ENCODE results near the gene NYNRIN. TPM values are rescaled to one million over a fixed set of nuclear protein-coding genes. Genes with fewer than 3 reads are reported as not detected.
A peak's percentile ranks its signal among the peaks of the same experiment; 100 is the strongest.

NYNRIN gene
- total RNA-seq, 1 experiment from 2014 or later: 16.6 TPM

DNA sequence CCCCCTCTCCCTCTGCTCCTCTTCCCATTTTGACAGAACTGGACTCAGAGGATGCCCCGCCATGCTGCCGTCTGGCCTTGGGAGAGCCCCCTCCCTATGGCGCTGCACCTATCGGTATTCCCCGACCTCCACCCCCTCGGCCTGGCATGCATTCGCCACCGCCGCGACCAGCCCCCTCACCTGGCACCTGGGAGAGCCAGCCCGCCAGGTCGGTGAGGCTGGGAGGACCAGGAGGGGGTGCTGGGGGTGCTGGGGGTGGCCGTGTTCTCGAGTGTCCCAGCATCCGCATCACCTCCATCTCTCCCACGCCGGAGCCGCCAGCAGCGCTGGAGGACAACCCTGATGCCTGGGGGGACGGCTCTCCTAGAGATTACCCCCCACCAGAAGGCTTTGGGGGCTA lies 29.3 kb upstream of the NYNRIN start:
- no peak for TF ChIP-seq ZNF423 (CRISPR knock-in tag; IDR thresholded peaks at IDR 0.05)

DNA sequence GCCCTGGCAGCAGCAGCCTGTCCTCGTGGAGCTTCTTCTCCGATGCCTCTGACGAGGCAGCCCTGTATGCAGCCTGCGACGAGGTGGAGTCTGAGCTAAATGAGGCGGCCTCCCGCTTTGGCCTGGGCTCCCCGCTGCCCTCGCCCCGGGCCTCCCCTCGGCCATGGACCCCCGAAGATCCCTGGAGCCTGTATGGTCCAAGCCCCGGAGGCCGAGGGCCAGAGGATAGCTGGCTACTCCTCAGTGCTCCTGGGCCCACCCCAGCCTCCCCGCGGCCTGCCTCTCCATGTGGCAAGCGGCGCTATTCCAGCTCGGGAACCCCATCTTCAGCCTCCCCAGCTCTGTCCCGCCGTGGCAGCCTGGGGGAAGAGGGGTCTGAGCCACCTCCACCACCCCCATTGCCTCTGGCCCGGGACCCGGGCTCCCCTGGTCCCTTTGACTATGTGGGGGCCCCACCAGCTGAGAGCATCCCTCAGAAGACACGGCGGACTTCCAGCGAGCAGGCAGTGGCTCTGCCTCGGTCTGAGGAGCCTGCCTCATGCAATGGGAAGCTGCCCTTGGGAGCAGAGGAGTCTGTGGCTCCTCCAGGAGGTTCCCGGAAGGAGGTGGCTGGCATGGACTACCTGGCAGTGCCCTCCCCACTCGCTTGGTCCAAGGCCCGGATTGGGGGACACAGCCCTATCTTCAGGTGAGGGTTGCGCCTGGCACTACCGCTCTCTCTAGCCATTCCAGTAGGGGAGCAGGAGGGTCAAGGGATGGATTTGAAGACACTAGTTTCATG lies 28.7 kb upstream of the NYNRIN start:
- ChIA-PET POLR2A (interaction anchor here (1.3 kb wide), 1 partner anchor 62 kb away, joined by 6 read pairs; no protein-coding TSS in a partner anchor), CTCF (interaction anchor here (0.9 to 3.7 kb wide), 7 partner anchors 20 to 66 kb away, joined by 3 to 29 read pairs (median 5); partner anchors contain the start of genes CBLN3, KHNYN and NYNRIN)
- Mint-ChIP-seq H3K36me3 (peaks cover 4% of the 10 kb centered on the region; the same call in 1 of the 2 replicates), H3K27ac (no peak overlapping the region), H3K27me3 (ENCODE audit: low read depth) (peaks cover under 1% of the 10 kb centered on the region; the same call in 1 of the 2 replicates), H3K4me3 (no peak overlapping the region), H3K9me3 (no peaks in the 10 kb centered on the region), H3K4me1 (peaks cover 13% of the 10 kb centered on the region)
- TF ChIP-seq JAZF1 (CRISPR knock-in tag; IDR thresholded peaks at IDR 0.05) (no peak), ZBTB21 (CRISPR knock-in tag; IDR thresholded peaks at IDR 0.05; ENCODE audit: borderline replicate concordance) (no peak), SMAD4 (CRISPR knock-in tag; IDR thresholded peaks at IDR 0.05) (no peak), FOXJ3 (CRISPR knock-in tag; IDR thresholded peaks at IDR 0.05; ENCODE audit: borderline replicate concordance) (no peak), IRF2 (CRISPR knock-in tag; IDR thresholded peaks at IDR 0.05; ENCODE audit: borderline replicate concordance, low read depth) (no peak), ZNF138 (CRISPR knock-in tag; conservative IDR thresholded peaks at IDR 0.05) (no peak), TCF7 (CRISPR knock-in tag; IDR thresholded peaks at IDR 0.05; ENCODE audit: low read depth) (no peak), ATF6 (CRISPR knock-in tag; IDR thresholded peaks at IDR 0.05) (no peak), SP1 (CRISPR knock-in tag; conservative IDR thresholded peaks at IDR 0.05) (no peak), AR (CRISPR knock-in tag; IDR thresholded peaks at IDR 0.05) (no peak), CTCF (IDR thresholded peaks at IDR 0.05) (no peak), ETV6 (CRISPR knock-in tag; IDR thresholded peaks at IDR 0.05) (no peak)
- TF ChIP-seq, protein P1, sequence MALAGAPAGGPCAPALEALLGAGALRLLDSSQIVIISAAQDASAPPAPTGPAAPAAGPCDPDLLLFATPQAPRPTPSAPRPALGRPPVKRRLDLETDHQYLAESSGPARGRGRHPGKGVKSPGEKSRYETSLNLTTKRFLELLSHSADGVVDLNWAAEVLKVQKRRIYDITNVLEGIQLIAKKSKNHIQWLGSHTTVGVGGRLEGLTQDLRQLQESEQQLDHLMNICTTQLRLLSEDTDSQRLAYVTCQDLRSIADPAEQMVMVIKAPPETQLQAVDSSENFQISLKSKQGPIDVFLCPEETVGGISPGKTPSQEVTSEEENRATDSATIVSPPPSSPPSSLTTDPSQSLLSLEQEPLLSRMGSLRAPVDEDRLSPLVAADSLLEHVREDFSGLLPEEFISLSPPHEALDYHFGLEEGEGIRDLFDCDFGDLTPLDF (CRISPR knock-in tag; IDR thresholded peaks at IDR 0.05): no peak
- TF ChIP-seq, protein P2, sequence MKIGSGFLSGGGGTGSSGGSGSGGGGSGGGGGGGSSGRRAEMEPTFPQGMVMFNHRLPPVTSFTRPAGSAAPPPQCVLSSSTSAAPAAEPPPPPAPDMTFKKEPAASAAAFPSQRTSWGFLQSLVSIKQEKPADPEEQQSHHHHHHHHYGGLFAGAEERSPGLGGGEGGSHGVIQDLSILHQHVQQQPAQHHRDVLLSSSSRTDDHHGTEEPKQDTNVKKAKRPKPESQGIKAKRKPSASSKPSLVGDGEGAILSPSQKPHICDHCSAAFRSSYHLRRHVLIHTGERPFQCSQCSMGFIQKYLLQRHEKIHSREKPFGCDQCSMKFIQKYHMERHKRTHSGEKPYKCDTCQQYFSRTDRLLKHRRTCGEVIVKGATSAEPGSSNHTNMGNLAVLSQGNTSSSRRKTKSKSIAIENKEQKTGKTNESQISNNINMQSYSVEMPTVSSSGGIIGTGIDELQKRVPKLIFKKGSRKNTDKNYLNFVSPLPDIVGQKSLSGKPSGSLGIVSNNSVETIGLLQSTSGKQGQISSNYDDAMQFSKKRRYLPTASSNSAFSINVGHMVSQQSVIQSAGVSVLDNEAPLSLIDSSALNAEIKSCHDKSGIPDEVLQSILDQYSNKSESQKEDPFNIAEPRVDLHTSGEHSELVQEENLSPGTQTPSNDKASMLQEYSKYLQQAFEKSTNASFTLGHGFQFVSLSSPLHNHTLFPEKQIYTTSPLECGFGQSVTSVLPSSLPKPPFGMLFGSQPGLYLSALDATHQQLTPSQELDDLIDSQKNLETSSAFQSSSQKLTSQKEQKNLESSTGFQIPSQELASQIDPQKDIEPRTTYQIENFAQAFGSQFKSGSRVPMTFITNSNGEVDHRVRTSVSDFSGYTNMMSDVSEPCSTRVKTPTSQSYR (CRISPR knock-in tag; IDR thresholded peaks at IDR 0.05): no peak
- TF ChIP-seq, protein P3, sequence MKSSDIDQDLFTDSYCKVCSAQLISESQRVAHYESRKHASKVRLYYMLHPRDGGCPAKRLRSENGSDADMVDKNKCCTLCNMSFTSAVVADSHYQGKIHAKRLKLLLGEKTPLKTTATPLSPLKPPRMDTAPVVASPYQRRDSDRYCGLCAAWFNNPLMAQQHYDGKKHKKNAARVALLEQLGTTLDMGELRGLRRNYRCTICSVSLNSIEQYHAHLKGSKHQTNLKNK (CRISPR knock-in tag; IDR thresholded peaks at IDR 0.05): no peak
- TF ChIP-seq, protein P4, sequence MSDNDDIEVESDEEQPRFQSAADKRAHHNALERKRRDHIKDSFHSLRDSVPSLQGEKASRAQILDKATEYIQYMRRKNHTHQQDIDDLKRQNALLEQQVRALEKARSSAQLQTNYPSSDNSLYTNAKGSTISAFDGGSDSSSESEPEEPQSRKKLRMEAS (CRISPR knock-in tag; IDR thresholded peaks at IDR 0.05): no peak
- no peak for ATAC-seq
- no peak for DNase-seq (ENCODE audit: low spot score)

More for the DNA sequence above, 29.3 kb upstream of the NYNRIN start:
- Mint-ChIP-seq H3K27ac (peak overlapping the region; percentile 74; the same call in 1 of the 2 replicates), H3K4me1 (peaks cover 15% of the 10 kb centered on the region), H3K36me3 (peaks cover 4% of the 10 kb centered on the region; the same call in 1 of the 2 replicates), H3K9me3 (no peaks in the 10 kb centered on the region), H3K27me3 (ENCODE audit: low read depth) (peaks cover 2% of the 10 kb centered on the region; the same call in 1 of the 2 replicates), H3K4me3 (peak overlapping the region; percentile 73)
- ATAC-seq (no peak), DNase-seq (ENCODE audit: low spot score) (peak; percentile 14)
- POLR2A ChIA-PET: interaction anchor here (1.3 kb wide), 1 partner anchor 62 kb away, joined by 6 read pairs; no protein-coding TSS in a partner anchor
- CTCF ChIA-PET: interaction anchor here (1.0 to 3.7 kb wide), 6 partner anchors 36 to 67 kb away, joined by 3 to 29 read pairs (median 6); partner anchors contain the start of genes CBLN3, CIDEB and KHNYN

Data from WTC11 (cell line).